OCI-LY7 (cell line): ENCODE results near the gene IPO9.

ENCODE experiments used
- EZH2phosphoT487 ChIP-seq: fragments of 200-600 bp; sonication (generic); IDR thresholded peaks from 2 replicates; pipeline ENCODE4 v1.6.1; 2018; ENCODE audit warnings: low read depth, borderline replicate concordance, mild to moderate bottlenecking, mixed run types, antibody characterized with exemption, low read length, moderate library complexity, mixed read lengths
- TF ChIP-seq, protein P1 (sequence below): fragments of 200-600 bp; sonication (generic); conservative IDR thresholded peaks from 2 replicates; pipeline ENCODE4 v1.5.1; 2014; ENCODE audit warnings: mild to moderate bottlenecking, antibody characterized with exemption, low read length, moderate library complexity, mixed read lengths

DNA sequence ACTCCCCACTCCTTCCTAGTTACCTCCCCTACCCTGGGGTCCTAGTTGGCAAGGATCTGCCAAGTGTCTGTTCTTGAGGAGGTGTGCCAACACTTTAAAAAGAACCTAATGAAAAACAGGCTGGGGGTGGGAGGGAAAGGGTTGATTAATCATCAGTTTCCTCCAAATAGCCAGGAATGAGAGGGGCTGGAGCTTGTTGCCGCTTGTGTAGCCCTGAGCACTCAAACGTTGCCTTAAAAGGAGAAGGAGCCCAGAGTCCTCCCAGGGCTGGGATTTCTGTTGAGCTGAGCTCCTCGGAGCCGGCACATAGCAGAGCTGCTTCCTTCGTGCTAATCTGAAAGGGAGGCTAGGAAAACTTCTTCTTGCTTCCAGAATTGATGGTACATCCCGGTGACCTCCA is 75.6 kb downstream of the IPO9 start:
- TF ChIP-seq, protein P1, sequence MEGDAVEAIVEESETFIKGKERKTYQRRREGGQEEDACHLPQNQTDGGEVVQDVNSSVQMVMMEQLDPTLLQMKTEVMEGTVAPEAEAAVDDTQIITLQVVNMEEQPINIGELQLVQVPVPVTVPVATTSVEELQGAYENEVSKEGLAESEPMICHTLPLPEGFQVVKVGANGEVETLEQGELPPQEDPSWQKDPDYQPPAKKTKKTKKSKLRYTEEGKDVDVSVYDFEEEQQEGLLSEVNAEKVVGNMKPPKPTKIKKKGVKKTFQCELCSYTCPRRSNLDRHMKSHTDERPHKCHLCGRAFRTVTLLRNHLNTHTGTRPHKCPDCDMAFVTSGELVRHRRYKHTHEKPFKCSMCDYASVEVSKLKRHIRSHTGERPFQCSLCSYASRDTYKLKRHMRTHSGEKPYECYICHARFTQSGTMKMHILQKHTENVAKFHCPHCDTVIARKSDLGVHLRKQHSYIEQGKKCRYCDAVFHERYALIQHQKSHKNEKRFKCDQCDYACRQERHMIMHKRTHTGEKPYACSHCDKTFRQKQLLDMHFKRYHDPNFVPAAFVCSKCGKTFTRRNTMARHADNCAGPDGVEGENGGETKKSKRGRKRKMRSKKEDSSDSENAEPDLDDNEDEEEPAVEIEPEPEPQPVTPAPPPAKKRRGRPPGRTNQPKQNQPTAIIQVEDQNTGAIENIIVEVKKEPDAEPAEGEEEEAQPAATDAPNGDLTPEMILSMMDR = no peak
- no peak for TF ChIP-seq EZH2phosphoT487
